ENCODE measurements around the gene RAD51C. TPM values are rescaled to one million over a fixed set of nuclear protein-coding genes. Genes with fewer than 3 reads are reported as not detected.
A peak's percentile ranks its signal among the peaks of the same experiment; 100 is the strongest.

RAD51C gene
- total RNA-seq, 2 donors from 2014 or later = 18.0 to 26.5 TPM

GRCh38 chr17:58706351-58707140 is 14.1 kb downstream of the RAD51C start:
- H3K36me3 Mint-ChIP-seq (ENCODE audit: low read depth) = peaks cover 14% of the 10 kb centered on the region
- no peak for TF ChIP-seq CTCF (conservative IDR thresholded peaks at IDR 0.05)
- Histone ChIP-seq H3K9ac (ENCODE audit: extremely low read depth, low read length, poor library complexity, severe bottlenecking) (no peak overlapping the region), H3K9me3 (ENCODE audit: control insufficient read depth, low read length) (no peaks in the 10 kb centered on the region), H3K27me3 (ENCODE audit: control insufficient read depth, insufficient read depth, low read length, poor library complexity, severe bottlenecking) (no peaks in the 10 kb centered on the region), H3K27ac (ENCODE audit: low read depth, low read length) (no peak overlapping the region), H3K4me3 (ENCODE audit: low read length) (no peak overlapping the region), H3K36me3 (ENCODE audit: control insufficient read depth, insufficient read depth, low read length) (no peaks in the 10 kb centered on the region), H3K4me1 (ENCODE audit: control insufficient read depth, insufficient read depth, low read length) (no peaks in the 10 kb centered on the region)
- H3K4me3 Mint-ChIP-seq = no peak overlapping the region
- no peak overlapping the region for H3K27ac Mint-ChIP-seq
- peaks cover 10% of the 10 kb centered on the region for H3K4me1 Mint-ChIP-seq
- H3K9me3 Mint-ChIP-seq = no peaks in the 10 kb centered on the region
- WGBS, 2 experiments (ENCODE audit: insufficient coverage in 1 of 2, insufficient read length in 1 of 2) = 86 to 94% methylated on average over 1 to 3 of the region's 3 CpGs
- H3K27me3 Mint-ChIP-seq (ENCODE audit: insufficient read depth) = no peaks in the 10 kb centered on the region
- peak; percentile 29 for DNase-seq

- DNase-seq = peak; percentile 77
- no peak overlapping the region for H3K4me3 ChIP-seq (ENCODE audit: low read length)
- WGBS, 2 experiments (ENCODE audit: insufficient coverage in 1 of 2, insufficient read length in 1 of 2) = 91 to 94% methylated on average over 2 of the region's 4 CpGs
- H3K9me3 ChIP-seq (ENCODE audit: control insufficient read depth, low read length) = no peaks in the 10 kb centered on the region
- H3K27ac ChIP-seq (ENCODE audit: low read depth, low read length) = no peak overlapping the region
- no peaks in the 10 kb centered on the region for H3K27me3 Mint-ChIP-seq (ENCODE audit: insufficient read depth)
- H3K27me3 ChIP-seq (ENCODE audit: control insufficient read depth, insufficient read depth, low read length, poor library complexity, severe bottlenecking) = no peaks in the 10 kb centered on the region
- H3K27ac Mint-ChIP-seq = peak overlapping the region; percentile 89
- peaks cover 12% of the 10 kb centered on the region for H3K36me3 Mint-ChIP-seq (ENCODE audit: low read depth)
- H3K4me3 Mint-ChIP-seq = no peak overlapping the region
- peaks cover 10% of the 10 kb centered on the region for H3K4me1 Mint-ChIP-seq
- TF ChIP-seq CTCF (conservative IDR thresholded peaks at IDR 0.05) = peak; percentile 98
- no peaks in the 10 kb centered on the region for H3K9me3 Mint-ChIP-seq
- H3K4me1 ChIP-seq (ENCODE audit: control insufficient read depth, insufficient read depth, low read length) = no peaks in the 10 kb centered on the region
- peak overlapping the region; percentile 27 for H3K9ac ChIP-seq (ENCODE audit: extremely low read depth, low read length, poor library complexity, severe bottlenecking)
- no peaks in the 10 kb centered on the region for H3K36me3 ChIP-seq (ENCODE audit: control insufficient read depth, insufficient read depth, low read length)
Measured at GRCh38 chr17:58710948-58711552, 18.6 kb downstream of the RAD51C start.

GRCh38 chr17:58722274-58722673 is 29.9 kb downstream of the RAD51C start:
- H3K9me3 Mint-ChIP-seq = no peaks in the 10 kb centered on the region
- Histone ChIP-seq H3K9me3 (ENCODE audit: control insufficient read depth, low read length) (no peaks in the 10 kb centered on the region), H3K36me3 (ENCODE audit: control insufficient read depth, insufficient read depth, low read length) (no peaks in the 10 kb centered on the region), H3K27ac (ENCODE audit: low read depth, low read length) (no peak overlapping the region), H3K9ac (ENCODE audit: extremely low read depth, low read length, poor library complexity, severe bottlenecking) (no peak overlapping the region), H3K4me3 (ENCODE audit: low read length) (no peak overlapping the region), H3K4me1 (ENCODE audit: control insufficient read depth, insufficient read depth, low read length) (no peaks in the 10 kb centered on the region), H3K27me3 (ENCODE audit: control insufficient read depth, insufficient read depth, low read length, poor library complexity, severe bottlenecking) (no peaks in the 10 kb centered on the region)
- 90 to 94% methylated on average over 1 of the region's 1 CpG for whole genome bisulfite sequencing, 2 experiments (ENCODE audit: insufficient coverage in 1 of 2, insufficient read length in 1 of 2)
- H3K4me3 Mint-ChIP-seq = no peak overlapping the region
- DNase-seq = no peak
- no peaks in the 10 kb centered on the region for H3K4me1 Mint-ChIP-seq
- H3K27me3 Mint-ChIP-seq (ENCODE audit: insufficient read depth) = no peaks in the 10 kb centered on the region
- no peak overlapping the region for H3K27ac Mint-ChIP-seq
- H3K36me3 Mint-ChIP-seq (ENCODE audit: low read depth) = peaks cover 14% of the 10 kb centered on the region
- no peak for TF ChIP-seq CTCF (conservative IDR thresholded peaks at IDR 0.05)

Data from endodermal cell (in vitro differentiated cells).